GM21737 (cell line): ENCODE results near the gene AIDA.
"Not testable (repeated sequence)": the region's sequence is repeated elsewhere in the genome, so short reads cannot be mapped to it uniquely, and the experiment has no call there.

ENCODE experiments used
- ATAC-seq: cut with Tn5 transposase; IDR thresholded peaks from one replicate; pipeline ENCODE4 v1.9.1; 2021; ENCODE audit warnings: mild to moderate bottlenecking, moderate library complexity; ENCODE audit not compliant: unreplicated experiment

AIDA gene

GRCh38 chr1:222712253-222713090 lies at the start of gene AIDA, which contains the start of gene BROX:
AIDA (minus strand) TSS chr1:222712491; CDS start chr1:222712317, 174 bp downstream.
BROX (plus strand) TSS chr1:222712564; CDS start chr1:222715700, 3,136 bp downstream.
- ATAC-seq, result peak; percentile 77

- no peak for ATAC-seq
Observed at GRCh38 chr1:222761083-222761482, 48.8 kb upstream of the AIDA start.

DNA sequence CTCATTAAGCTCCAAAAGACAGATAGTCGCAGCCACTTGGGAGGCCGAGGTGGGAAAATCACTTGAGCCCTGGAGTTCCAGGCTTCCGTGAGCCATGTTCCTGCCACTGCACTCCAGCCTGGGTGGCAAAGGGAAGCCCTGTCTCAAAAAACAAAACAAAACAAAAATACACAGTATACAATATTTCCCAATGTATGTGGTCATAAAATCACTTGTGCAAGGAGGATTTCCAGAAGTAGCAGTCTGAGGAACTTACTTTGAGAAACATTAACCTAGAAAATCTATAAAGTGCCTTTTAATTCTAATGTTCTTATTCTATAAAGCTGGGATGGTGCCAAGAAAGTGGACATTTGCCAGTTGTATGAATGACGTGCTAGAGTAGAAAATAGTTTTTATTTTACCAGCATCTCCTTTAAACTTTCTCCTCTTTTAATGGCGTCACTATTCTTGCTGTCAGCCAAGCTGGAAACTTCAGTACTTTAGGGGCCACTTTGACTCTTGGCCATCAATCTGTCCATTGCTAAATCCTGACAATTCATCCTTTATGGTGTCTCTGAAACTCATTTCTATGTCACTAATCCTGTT lies 47.3 kb upstream of the AIDA start:
- no peak for ATAC-seq

DNA sequence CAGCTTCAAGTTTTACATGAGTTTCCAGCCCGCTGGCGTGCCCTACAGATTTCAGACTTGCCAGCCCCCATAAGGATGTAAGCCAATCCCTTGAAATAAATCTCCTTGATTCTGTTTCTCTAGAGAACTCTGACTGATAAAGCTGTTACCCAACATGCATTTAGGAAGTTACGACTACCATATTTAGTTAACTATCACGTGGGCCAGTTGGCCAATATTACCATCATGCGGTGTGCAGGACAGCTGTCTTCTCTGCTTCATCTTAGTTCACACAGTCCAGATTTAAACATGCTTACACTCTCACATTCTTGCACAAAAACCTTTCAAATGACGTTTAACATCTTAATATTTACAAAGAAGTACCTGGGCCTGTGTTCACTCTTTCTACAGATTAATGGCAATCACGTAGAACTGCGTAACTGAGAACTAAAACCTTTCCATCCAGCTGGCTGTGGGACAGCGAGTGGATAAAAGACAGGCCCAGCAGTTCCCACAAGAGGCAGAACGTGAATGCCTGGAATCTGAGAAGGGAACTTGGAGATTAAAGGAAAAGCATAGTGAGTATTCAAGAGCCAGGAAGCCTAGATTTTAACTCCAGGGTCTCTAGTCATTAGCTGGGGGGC lies 45.5 kb upstream of the AIDA start:
- no peak for ATAC-seq

- no peak for ATAC-seq
Observed at GRCh38 chr1:222754366-222755139, 42.3 kb upstream of the AIDA start.

- ATAC-seq, result no peak
Observed at GRCh38 chr1:222751255-222751654, 39.0 kb upstream of the AIDA start.

DNA sequence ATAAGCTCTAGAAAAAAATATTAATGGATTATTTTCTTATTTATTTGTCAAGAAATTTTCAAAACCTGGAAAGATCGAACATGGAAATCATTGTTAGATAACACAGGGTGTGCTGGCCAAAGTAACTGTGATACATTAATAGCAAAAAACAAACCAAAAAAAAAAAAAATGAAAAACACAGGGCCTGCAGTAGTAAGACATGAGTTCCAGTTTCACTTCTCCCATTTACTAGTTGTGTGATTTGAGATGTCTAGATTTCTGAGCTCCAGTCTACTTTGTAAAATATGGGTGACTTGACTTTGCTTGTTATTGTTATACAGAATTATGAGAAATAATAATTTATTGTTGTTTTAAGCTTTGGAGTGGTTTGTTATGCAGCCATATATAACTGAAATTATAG lies 38.4 kb upstream of the AIDA start:
- ATAC-seq, result peak; percentile 66

GRCh38 chr1:222749927-222750326 lies 37.6 kb upstream of the AIDA start:
- no peak for ATAC-seq

DNA sequence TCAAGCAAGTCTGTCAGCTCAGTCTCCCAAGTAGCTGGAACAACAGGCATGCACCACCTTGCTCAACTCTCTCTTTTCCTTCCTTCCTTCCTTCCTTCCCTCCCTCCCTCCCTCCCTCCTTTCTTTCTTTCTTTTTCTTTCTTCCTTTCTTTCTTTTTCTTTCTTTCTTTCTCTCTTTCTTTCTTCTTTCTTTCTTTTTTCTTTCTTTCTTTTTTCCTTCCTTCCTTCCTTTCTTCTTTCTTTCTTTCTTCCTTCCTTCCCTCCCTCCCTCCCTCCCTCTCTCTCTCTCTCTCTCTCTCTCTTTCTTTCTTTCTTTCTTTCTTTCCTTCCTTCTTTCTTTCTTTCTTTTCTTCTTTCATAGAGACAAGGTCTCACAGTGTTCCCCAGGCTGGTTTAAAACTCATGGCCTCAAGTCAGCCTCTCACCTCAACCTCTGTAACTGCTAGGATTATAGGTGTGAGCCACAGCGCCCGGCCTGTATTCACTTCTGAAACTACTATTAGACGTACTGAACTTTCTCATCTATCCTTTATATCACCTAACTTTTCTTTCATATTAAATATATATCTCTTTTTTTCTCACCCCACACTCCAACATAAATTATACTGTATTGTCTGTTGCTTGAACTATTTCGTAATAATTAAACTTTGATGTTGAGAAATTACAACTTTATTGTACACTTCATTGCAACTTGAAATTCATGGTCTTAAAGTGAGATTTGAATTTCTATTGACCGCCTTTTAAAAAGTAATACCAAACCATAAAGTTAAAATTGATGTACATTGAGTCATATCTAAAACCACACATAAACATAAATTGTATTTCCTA lies 29.6 kb upstream of the AIDA start:
- not testable (repeated sequence) for ATAC-seq

- ATAC-seq, result no peak
Observed at GRCh38 chr1:222739929-222740328, 27.6 kb upstream of the AIDA start.

GRCh38 chr1:222739465-222739864 lies 27.2 kb upstream of the AIDA start:
- no peak for ATAC-seq

- ATAC-seq, result no peak
Observed at GRCh38 chr1:222736972-222737371, 24.7 kb upstream of the AIDA start, which contains the start of gene FAM177B. FAM177B (plus strand) TSS chr1:222737202; CDS start chr1:222746546, 9,344 bp downstream.

DNA sequence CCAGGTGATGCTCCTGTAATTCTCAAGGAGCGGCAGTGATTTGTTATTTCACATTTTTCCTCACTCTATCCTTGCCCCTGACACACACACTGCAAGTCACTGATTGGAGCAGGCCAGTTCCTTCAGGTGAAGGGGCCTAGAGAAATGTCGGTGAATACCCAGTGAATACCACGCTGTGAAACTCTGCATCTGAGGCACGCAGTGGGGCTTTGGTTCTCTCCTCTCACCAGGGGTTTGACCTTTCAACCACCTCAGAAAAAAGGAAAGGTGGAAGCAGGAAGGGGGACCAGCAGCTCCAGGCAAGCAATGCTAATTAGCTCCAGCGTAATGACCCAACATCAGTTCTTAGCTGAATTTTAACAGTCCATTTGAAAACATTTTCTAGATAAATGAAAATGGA lies 24.2 kb upstream of the AIDA start:
- no peak for ATAC-seq

DNA sequence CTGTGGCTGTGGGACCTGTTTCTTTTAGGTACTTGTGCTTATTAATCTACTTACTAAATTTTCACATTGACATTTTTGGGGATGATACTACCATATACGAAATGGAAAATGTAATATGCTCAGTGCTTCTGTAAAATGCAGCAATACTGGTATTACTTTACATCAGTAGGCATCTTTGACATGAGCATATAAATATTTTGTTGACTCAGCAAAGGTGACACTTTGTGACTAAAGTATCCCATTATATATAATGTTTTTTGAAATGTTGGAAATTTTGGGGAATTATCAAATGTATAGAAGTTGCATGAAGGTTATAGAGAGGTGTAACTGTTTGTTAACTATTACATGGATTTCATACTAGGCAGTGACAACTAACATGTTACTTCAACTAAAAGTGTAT lies 22.4 kb upstream of the AIDA start:
- ATAC-seq, result no peak

DNA sequence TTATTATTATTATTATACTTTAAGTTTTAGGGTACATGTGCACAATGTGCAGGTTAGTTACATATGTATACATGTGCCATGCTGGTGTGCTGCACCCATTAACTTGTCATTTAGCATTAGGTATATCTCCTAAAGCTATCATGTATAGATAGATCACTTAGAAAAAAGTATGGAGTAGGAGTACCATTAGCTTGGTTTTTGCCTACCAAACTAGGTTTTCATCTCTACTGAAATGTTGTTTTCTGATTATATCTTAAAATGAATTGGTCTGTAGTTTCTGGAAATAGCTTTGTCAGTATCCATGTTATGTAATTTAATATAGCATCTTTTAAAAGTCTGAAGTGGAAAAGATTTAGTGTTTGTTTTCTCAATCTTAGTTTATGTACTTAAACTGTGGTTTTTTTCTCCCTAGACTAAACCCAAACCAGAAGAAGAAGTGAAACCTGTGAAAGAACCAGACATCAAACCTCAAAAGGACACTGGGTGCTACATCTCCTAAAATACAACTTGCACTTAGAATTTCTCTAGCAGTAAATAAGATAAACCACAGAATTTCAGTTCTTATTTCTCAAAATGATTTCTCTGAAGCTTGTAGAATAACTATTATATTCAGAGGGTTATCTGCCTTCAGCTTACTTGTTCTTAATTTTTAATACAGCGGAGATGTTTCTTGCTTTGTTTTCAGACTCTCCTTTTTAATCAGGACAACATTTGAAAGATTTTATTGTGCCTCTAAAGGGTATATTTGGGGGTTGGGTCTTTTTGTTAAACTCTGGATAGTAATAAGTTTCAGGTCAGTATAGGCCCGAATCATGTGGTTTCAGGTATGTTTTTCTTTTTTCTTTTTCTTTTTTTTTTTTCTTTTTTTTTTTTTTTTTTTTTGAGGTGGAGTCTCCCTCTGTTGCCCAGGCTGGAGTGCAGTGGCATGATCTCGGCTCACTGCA lies 20.2 kb upstream of the AIDA start:
- peak; percentile 99 for ATAC-seq

DNA sequence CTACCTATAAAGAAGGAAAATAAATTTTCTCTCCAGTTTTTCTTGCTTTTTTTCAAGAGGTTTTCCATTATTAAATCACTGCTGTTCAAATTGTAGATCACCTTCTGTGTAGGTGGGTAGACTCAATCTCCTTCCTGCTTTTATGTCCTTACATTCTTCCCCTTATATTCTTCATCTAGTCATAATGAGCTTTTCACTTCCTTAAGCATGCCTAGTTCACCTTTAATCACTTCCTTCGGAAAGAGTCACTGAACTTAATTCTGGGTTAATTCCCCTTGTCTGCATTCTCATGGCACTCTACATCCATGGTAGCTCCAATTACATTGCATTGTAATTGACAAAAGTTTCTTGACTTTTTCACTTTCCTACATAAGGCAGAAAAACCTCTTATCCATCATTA lies 18.6 kb upstream of the AIDA start:
- ATAC-seq, result no peak

- ATAC-seq, result no peak
Observed at GRCh38 chr1:222728746-222729145, 16.5 kb upstream of the AIDA start.

GRCh38 chr1:222716393-222716792 lies 4.1 kb upstream of the AIDA start:
- no peak for ATAC-seq
